HEK293 (cell line): ENCODE data around the gene CKS1B.

Experiments used
- BCL11B ChIP-seq: fragments of 450-650 bp; formaldehyde crosslinking; IDR thresholded peaks from 2 replicates; pipeline ENCODE4 v1.5.1; 2016; ENCODE audit warnings: low read depth, missing biosample characterization, missing genetic modification characterization
- KLF16 ChIP-seq: fragments of 450-650 bp; formaldehyde crosslinking; IDR thresholded peaks from 2 replicates; pipeline ENCODE4 v1.5.1; 2017; ENCODE audit warnings: missing biosample characterization, missing genetic modification characterization
- MEIS1 ChIP-seq: sonication (generic); formaldehyde crosslinking; IDR thresholded peaks from 2 replicates; pipeline ENCODE4 v1.8.1; 2022; ENCODE audit warnings: missing genetic modification reagents, mild to moderate bottlenecking, borderline replicate concordance
- PRDM10 ChIP-seq: fragments of 450-650 bp; formaldehyde crosslinking; IDR thresholded peaks from 2 replicates; pipeline ENCODE4 v1.5.1; 2016; ENCODE audit warnings: missing biosample characterization, missing genetic modification characterization
- PRDM6 ChIP-seq: fragments of 450-650 bp; formaldehyde crosslinking; IDR thresholded peaks from 2 replicates; pipeline ENCODE4 v1.5.1; 2017; ENCODE audit warnings: missing biosample characterization, missing genetic modification characterization
- SETDB1 ChIP-seq: IDR thresholded peaks from one replicate; pipeline ENCODE4 v1.6.1; 2017; ENCODE audit warnings: mild to moderate bottlenecking, low read length, moderate library complexity, mixed read lengths; ENCODE audit not compliant: insufficient read length
- SP3 ChIP-seq: fragments of 450-650 bp; formaldehyde crosslinking; IDR thresholded peaks from 2 replicates; pipeline ENCODE4 v1.5.1; 2016; ENCODE audit warnings: missing biosample characterization, missing genetic modification characterization
- ZBTB10 ChIP-seq: fragments of 450-650 bp; formaldehyde crosslinking; IDR thresholded peaks from 2 replicates; pipeline ENCODE4 v1.5.1; 2016; ENCODE audit warnings: missing biosample characterization, missing genetic modification characterization
- ZBTB20 ChIP-seq: fragments of 450-650 bp; formaldehyde crosslinking; IDR thresholded peaks from 2 replicates; pipeline ENCODE4 v1.5.1; 2016; ENCODE audit warnings: missing biosample characterization, missing genetic modification characterization
- ZBTB21 ChIP-seq: fragments of 450-650 bp; formaldehyde crosslinking; IDR thresholded peaks from 2 replicates; pipeline ENCODE4 v1.5.1; 2017; ENCODE audit warnings: missing biosample characterization, missing genetic modification characterization
- ZBTB49 ChIP-seq: fragments of 450-650 bp; formaldehyde crosslinking; IDR thresholded peaks from 2 replicates; pipeline ENCODE4 v1.5.1; 2016; ENCODE audit warnings: missing biosample characterization, missing genetic modification characterization, low read depth
- ZFHX2 ChIP-seq: fragments of 450-650 bp; formaldehyde crosslinking; conservative IDR thresholded peaks from 2 replicates; pipeline ENCODE4 v1.5.1; 2016; ENCODE audit warnings: missing biosample characterization, missing genetic modification characterization
- ZFP3 ChIP-seq: fragments of 450-650 bp; formaldehyde crosslinking; IDR thresholded peaks from 2 replicates; pipeline ENCODE4 v1.5.1; 2016; ENCODE audit warnings: low read depth, missing biosample characterization, missing genetic modification characterization
- ZNF114 ChIP-seq: fragments of 450-650 bp; formaldehyde crosslinking; IDR thresholded peaks from 2 replicates; pipeline ENCODE4 v1.5.0; 2017; ENCODE audit warnings: missing biosample characterization, missing genetic modification characterization
- ZNF133 ChIP-seq: fragments of 450-650 bp; formaldehyde crosslinking; IDR thresholded peaks from 2 replicates; pipeline ENCODE4 v1.5.1; 2016; ENCODE audit warnings: missing biosample characterization, missing genetic modification characterization
- ZNF2 ChIP-seq: fragments of 450-650 bp; formaldehyde crosslinking; IDR thresholded peaks from 2 replicates; pipeline ENCODE4 v1.5.1; 2016; ENCODE audit warnings: missing biosample characterization, missing genetic modification characterization
- ZNF24 ChIP-seq: fragments of 450-650 bp; formaldehyde crosslinking; IDR thresholded peaks from 2 replicates; pipeline ENCODE4 v1.5.1; 2016; ENCODE audit warnings: missing biosample characterization, missing genetic modification characterization
- ZNF274 ChIP-seq, 2 experiments: fragments of 200-500 bp in 1 of 2; fragments of 450-650 bp in 1 of 2; sonication (Bioruptor generic) in 1 of 2; formaldehyde crosslinking in 1 of 2; IDR thresholded peaks; 2 replicates each; pipeline versions ENCODE4 v1.5.1 to v1.6.1; 2014 to 2016; ENCODE audit warnings: borderline replicate concordance in 1 of 2, inconsistent platforms in 1 of 2, low read length in 1 of 2, missing biosample characterization in 1 of 2, missing genetic modification characterization in 1 of 2
- ZNF324 ChIP-seq: fragments of 450-650 bp; formaldehyde crosslinking; IDR thresholded peaks from 2 replicates; pipeline ENCODE4 v1.5.1; 2016; ENCODE audit warnings: missing biosample characterization, missing genetic modification characterization
- ZNF341 ChIP-seq: fragments of 450-650 bp; formaldehyde crosslinking; IDR thresholded peaks from 2 replicates; pipeline ENCODE4; 2016; ENCODE audit warnings: low read depth, missing biosample characterization, missing genetic modification characterization
- ZNF366 ChIP-seq: fragments of 450-650 bp; formaldehyde crosslinking; conservative IDR thresholded peaks from 2 replicates; pipeline ENCODE4 v1.5.1; 2016; ENCODE audit warnings: missing biosample characterization, missing genetic modification characterization
- ZNF416 ChIP-seq: fragments of 450-650 bp; formaldehyde crosslinking; IDR thresholded peaks from 2 replicates; pipeline ENCODE4 v1.5.1; 2016; ENCODE audit warnings: missing biosample characterization, missing genetic modification characterization
- ZNF426 ChIP-seq: fragments of 450-650 bp; formaldehyde crosslinking; IDR thresholded peaks from 2 replicates; pipeline ENCODE4 v1.5.1; 2017; ENCODE audit warnings: missing biosample characterization, missing genetic modification characterization, mild to moderate bottlenecking, inconsistent platforms, moderate library complexity
- ZNF473 ChIP-seq: fragments of 450-650 bp; formaldehyde crosslinking; IDR thresholded peaks from 2 replicates; pipeline ENCODE4 v1.5.1; 2017; ENCODE audit warnings: missing biosample characterization, missing genetic modification characterization
- ZNF48 ChIP-seq: fragments of 450-650 bp; formaldehyde crosslinking; IDR thresholded peaks from 2 replicates; pipeline ENCODE4 v1.5.1; 2016; ENCODE audit warnings: missing biosample characterization, missing genetic modification characterization
- ZNF571 ChIP-seq: fragments of 450-650 bp; formaldehyde crosslinking; IDR thresholded peaks from 2 replicates; pipeline ENCODE4 v1.5.0; 2017; ENCODE audit warnings: missing biosample characterization, missing genetic modification characterization
- ZNF768 ChIP-seq: fragments of 450-650 bp; formaldehyde crosslinking; IDR thresholded peaks from 2 replicates; pipeline ENCODE4 v1.5.1; 2018; ENCODE audit warnings: missing biosample characterization, mild to moderate bottlenecking, missing genetic modification characterization
- ZNF791 ChIP-seq: fragments of 450-650 bp; formaldehyde crosslinking; IDR thresholded peaks from 2 replicates; pipeline ENCODE4 v1.5.1; 2016; ENCODE audit warnings: missing biosample characterization, missing genetic modification characterization
- ZNF830 ChIP-seq: fragments of 450-650 bp; IDR thresholded peaks from 2 replicates; pipeline ENCODE4 v1.5.0; 2018; ENCODE audit warnings: missing biosample characterization, missing genetic modification characterization, low read depth, mild to moderate bottlenecking, moderate library complexity
- ZNF837 ChIP-seq: fragments of 450-650 bp; formaldehyde crosslinking; IDR thresholded peaks from 2 replicates; pipeline ENCODE4 v1.5.1; 2016; ENCODE audit warnings: missing biosample characterization, missing genetic modification characterization
- ZXDB ChIP-seq: fragments of 450-650 bp; formaldehyde crosslinking; IDR thresholded peaks from 2 replicates; pipeline ENCODE4 v1.5.1; 2016; ENCODE audit warnings: missing biosample characterization, missing genetic modification characterization

Gene CKS1B

GRCh38 chr1:154974102-154974807, at the start of gene CKS1B (continued):
- TF ChIP-seq ZXDB (tag by site-specific recombination): peak; percentile 83
- TF ChIP-seq KLF16 (tag by site-specific recombination): no peak; the same call in 1 of the 2 replicates
- TF ChIP-seq SP3: peak; percentile 98
- TF ChIP-seq ZNF114 (tag by site-specific recombination): no peak
- TF ChIP-seq ZBTB10 (tag by site-specific recombination): peak; percentile 97
- TF ChIP-seq ZBTB20: peak; percentile 99
- peak; percentile 90 for TF ChIP-seq ZFHX2
- TF ChIP-seq ZNF416 (tag by site-specific recombination): no peak
- TF ChIP-seq ZNF571 (tag by site-specific recombination): no peak
- TF ChIP-seq ZNF341 (tag by site-specific recombination): peak; percentile 25; the same call in 1 of the 2 replicates
- no peak for TF ChIP-seq ZNF791 (tag by site-specific recombination)
- TF ChIP-seq ZNF366 (tag by site-specific recombination): peak; percentile 95
- TF ChIP-seq BCL11B: peak; percentile 99
- TF ChIP-seq ZNF274 (IDR thresholded peaks at IDR 0.05; ENCODE audit: low read length): no peak
- no peak for TF ChIP-seq ZNF274 (tag by site-specific recombination; IDR thresholded peaks at IDR 0.05; ENCODE audit: borderline replicate concordance)
- TF ChIP-seq ZNF830 (tag by site-specific recombination): no peak
- TF ChIP-seq ZNF133 (tag by site-specific recombination): no peak
- TF ChIP-seq ZNF2 (tag by site-specific recombination): no peak
- TF ChIP-seq ZNF48 (tag by site-specific recombination): no peak
- TF ChIP-seq PRDM6 (tag by site-specific recombination): no peak
- peak; percentile 75 for TF ChIP-seq ZNF324
- TF ChIP-seq PRDM10 (tag by site-specific recombination): peak; percentile 13; the same call in 1 of the 2 replicates
- no peak for TF ChIP-seq ZBTB49 (tag by site-specific recombination)
- TF ChIP-seq SETDB1: no peak
- TF ChIP-seq ZBTB21 (tag by site-specific recombination): peak; percentile 30; the same call in 1 of the 2 replicates
- no peak for TF ChIP-seq ZFP3
- TF ChIP-seq MEIS1 (CRISPR knock-in tag): no peak
- TF ChIP-seq ZNF24 (tag by site-specific recombination): 0 out of 2 replicates have a peak, but pooled peaks have one; percentile 19
- no peak for TF ChIP-seq ZNF837 (tag by site-specific recombination)
- TF ChIP-seq ZNF426 (tag by site-specific recombination): no peak
- TF ChIP-seq ZNF473 (tag by site-specific recombination): no peak
- no peak for TF ChIP-seq ZNF768 (tag by site-specific recombination)
- TF ChIP-seq, all 188 proteins: peak for 46
